GM19438 (cell line): Measurements from ENCODE around the gene WAC.

Experiments used
- ATAC-seq: cut with Tn5 transposase; IDR thresholded peaks from one replicate; pipeline ENCODE4 v1.9.1; 2021; ENCODE audit warnings: low read depth; ENCODE audit not compliant: unreplicated experiment

The WAC gene

DNA sequence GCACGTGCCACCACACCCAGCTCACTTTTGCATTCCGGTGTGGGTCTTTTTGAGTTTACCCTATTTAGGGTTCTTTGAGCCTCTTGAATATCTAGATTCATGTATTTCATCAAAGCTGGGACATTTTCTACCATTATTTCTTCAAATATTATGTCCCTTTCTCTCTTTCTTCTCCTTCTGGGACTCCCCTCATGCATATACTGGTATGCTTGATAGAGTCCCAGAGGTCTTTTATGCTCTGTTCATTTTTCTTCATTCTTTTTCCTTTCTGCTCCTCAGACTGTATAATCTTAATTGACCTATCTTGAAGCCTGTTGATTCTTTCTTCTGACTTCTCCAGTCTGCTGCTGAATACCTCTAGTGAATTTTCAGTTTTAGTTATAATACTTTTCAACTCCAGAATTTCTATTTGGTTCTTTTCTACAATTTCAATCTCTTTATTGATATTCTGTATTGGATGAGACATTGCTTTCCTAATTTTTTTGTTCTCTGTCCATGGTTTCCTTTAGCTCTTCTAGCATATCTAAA lies 9.1 kb upstream of the WAC start:
- no peak for ATAC-seq

DNA sequence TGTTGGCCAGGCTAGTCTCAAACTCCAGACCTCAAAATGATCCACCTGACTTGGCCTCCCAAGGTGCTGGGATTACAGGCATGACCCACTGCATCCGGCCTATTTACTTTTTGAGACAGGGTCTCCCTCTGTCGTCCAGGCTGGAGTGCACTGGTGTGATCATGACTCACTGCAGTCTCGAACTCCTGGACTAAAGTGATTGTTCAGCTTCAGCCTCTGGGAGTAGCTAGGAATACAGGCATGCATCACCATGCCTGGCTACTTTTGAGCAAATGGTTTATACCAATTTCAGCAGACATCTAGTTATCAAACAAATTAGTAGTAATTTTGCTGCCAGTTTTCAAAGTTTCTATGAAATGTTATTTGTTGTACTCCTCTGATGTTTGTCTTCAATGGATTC lies 2.2 kb upstream of the WAC start:
- no peak for ATAC-seq

DNA sequence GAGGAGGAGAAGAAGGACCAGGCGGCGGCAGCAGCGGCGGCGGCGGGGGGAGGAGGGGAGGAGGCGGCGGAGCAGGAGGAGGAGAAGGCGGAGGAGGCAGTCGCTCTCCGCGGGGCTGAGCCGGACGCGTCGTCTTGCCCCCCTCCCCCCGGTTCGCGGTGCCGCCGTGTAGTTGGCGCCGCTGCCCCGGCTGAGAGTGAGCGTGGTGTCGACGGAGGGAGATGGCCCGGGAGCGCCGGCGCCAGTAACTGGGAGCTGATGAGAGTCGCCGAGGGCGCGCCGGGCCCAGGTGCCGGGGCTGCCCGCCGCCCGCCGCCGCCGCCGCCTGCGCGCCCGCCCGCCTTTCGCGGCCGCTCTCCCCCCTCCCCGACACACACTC lies 257 bp downstream of the WAC start:
- peak; percentile 3 for ATAC-seq

GRCh38 chr10:28533571-28534304 lies 820 bp downstream of the WAC start:
- peak; percentile 3 for ATAC-seq

DNA sequence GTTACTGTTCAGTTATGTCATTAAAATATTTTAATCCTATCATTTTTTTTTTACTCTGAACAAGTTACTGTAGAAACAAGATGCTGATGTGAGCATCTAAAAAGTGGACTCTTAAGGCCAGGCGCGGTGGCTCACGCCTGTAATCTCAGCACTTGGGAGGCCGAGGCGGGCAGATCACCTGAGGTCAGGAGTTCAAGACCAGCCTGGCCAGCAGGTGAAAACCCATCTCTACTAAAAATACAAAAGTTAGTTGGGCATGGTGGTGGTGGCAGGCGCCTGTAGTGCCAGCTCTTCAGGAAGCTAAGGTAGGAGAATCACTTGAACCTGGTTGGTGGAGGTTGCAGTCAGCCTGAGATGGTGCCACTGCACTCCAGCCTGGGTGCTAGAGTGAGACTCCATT lies 2.9 kb downstream of the WAC start:
- ATAC-seq: no peak

DNA sequence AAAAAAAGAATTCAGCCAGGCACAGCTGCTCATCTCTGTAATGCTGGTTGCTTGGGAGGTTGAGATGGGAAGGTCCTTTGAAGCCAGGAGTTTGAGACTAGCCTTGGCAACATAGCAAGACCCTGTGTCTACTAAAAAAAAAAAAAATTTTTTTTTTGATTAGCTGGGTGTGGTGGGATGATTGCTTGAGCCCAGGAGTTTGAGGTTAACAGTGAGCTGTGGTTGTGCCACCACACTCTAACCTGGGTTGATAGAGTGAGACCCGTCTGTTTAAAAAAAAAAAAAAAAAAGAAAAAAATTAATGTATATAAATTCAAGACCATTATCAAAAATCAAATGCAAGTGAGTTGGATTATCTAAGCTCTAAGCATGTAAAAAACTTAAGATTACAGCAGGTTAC lies 5.7 kb downstream of the WAC start:
- ATAC-seq: no peak

- ATAC-seq: no peak
These were observed 7.2 kb downstream of the WAC start for GRCh38 chr10:28540145-28540544.

DNA sequence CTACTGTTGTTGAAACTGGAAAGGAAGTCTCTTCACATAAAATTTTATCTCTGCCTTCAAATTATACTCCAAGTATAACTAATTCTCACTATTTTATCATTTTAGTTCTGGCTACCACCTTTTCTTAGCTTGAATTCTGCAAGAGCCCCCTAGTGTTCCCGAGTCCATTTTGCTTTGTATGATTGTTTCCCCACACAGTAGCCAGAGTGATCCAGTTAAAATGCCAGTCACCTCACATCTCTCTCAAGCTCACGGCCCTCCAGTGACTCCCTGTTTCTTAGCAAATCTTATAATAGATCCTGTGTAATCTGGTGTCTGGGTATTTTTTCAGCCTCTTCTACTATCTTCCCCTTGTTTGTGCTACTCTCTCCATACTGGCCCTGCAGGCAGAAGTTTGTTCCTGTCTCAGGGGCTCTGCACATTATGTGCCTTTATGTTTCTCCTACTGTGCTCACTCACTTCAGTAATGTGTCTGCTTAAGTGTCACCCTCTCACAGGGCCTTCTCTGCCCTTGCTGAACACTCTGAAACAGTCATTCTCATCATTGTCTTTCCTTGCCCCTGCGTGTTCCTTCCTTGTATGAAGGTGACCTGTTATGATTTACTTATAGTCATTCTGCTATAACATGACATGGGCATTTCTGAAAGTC lies 8.9 kb downstream of the WAC start:
- no peak for ATAC-seq

GRCh38 chr10:28542728-28543127 lies 9.8 kb downstream of the WAC start:
- no peak for ATAC-seq

GRCh38 chr10:28544058-28544457 lies 11.1 kb downstream of the WAC start:
- ATAC-seq: no peak

DNA sequence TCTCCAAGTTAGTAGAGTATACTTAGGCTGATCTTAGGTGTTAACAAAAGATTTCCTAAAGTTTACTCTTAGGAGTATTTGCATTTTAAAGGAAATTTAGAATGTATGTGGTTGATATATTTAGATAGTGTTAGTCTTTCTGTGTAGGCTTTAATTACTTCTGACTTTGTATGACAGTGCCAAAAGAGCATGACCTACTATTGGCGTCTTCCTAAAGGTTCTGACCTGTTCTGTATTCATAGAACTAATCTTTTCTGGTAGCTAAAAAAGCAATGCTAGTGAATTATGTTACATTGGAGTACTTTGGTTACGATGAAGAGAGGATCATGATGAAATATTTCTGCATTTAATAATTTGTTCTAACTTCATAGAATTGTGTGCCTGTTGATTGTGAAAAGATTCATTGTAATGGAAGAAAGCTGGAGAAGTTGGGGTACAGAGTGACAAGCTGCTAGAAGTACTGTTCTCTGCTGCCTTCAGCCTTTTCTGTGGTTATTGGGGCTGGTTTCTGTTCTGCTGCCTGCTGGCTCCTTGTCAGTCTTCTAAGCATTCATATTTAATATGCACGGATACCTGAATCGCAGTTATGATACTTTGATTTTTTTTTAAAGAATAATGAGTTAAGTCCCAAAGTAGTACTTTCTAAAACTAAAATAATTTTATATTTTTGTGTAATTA lies 13.2 kb downstream of the WAC start:
- peak; percentile 77 for ATAC-seq

GRCh38 chr10:28548781-28549498 lies 16.0 kb downstream of the WAC start:
- ATAC-seq: no peak

- ATAC-seq: no peak
These were observed 18.2 kb downstream of the WAC start for GRCh38 chr10:28551086-28551485.

DNA sequence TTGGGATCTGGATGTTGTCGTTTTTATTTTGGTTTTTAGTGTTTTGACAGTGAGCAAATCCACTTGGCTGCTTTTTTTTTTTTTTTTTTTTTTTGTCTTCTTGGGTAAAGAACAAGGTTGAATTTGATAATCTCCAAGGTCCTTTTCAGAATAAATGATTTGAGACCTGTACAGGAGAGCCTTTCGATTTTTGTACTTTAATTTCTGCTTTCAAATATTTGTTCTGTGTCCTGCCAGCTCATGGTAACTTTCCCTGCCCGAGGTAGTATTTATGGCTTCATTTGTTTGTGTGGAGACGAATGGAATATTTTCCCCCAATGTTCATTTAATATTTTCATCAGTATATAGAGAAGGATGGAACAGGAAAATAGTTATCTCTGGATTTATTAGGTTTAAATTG lies 19.9 kb downstream of the WAC start:
- ATAC-seq: no peak

GRCh38 chr10:28554009-28554408 lies 21.1 kb downstream of the WAC start:
- ATAC-seq: no peak

DNA sequence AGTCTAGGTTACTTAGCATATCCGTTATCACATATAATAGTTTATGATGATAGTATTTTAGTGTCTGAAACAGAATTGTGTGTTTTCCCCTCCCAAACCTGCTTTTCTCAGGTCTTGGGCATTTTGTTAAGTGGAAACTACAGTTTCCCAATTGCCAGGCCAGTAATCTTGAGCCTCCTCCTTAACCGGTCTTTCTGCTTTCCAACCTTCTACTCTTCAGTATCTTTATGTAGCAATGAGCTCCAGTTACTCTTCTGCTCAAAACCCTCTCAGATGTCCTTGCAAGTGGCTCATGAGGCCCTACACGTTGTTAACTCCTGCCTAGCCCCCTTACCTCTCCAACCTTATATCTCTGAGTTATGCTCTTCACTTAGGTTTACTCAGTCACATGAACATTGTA lies 22.0 kb downstream of the WAC start:
- ATAC-seq: no peak

DNA sequence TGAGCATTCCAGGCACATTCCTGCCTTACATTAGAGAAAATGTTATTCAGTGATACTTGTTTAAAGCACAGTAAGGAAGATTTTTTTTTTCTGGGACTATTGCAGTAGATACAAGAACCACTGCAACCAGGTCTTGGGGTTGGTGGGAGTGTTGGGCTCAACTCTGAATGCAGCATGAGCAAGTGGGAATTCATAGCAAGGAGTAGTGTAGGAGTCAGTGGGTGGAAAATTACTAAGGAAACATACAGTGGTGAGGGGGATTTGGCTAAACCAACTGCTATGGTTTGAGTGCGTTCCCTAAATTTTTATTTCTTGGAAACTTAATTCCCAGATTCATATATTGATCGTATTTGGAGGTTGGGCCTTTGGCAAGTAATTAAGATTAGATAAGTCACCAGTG lies 22.4 kb downstream of the WAC start:
- ATAC-seq: no peak

GRCh38 chr10:28556142-28556541 lies 23.2 kb downstream of the WAC start:
- no peak for ATAC-seq

DNA sequence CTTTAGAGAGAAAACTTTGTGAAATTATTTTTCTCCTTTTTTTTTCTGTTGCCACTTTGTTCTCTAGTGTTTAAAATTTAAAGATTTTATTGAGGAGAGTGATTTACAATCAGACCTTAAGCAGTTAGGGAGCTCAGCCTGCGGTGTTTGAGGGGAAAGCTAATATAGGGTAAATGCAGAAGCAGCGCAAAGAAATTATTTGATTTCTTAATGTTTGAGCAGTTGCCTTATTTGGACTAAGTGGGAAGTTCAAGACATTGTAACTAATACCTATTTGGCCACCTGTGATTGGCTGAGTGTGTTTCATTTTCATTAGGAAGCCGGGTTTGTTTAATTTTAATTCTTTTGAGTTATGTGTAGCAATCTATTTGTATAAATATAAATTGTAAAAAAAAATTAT lies 25.3 kb downstream of the WAC start:
- no peak for ATAC-seq

DNA sequence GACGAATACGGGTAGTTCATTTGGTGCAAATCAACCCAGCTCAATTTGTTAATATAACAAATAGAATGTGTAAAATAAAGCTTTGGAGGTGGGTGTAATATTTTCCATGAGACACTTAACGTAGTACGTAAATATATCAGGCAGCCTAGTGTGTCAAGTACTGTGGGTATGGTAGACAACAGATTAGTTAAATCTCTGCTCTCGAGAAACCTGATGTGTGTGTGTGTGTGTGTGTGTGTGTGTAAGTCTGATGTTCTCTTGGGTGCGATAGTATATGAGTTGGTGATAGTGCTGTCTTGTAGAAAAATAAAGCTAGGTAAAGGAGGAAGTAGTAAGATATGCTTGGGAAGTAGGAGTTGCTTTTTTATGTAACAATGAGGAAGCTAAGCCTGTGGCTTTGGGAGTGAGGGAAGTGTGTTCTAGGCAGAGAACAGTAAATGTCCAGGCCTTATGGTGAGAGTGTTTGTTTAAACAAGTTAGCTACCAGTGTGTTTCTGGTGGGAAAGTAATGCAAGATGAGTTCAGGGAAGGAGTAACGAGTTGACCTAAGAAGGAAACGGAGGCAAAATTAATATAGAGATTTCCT lies 26.1 kb downstream of the WAC start:
- no peak for ATAC-seq

DNA sequence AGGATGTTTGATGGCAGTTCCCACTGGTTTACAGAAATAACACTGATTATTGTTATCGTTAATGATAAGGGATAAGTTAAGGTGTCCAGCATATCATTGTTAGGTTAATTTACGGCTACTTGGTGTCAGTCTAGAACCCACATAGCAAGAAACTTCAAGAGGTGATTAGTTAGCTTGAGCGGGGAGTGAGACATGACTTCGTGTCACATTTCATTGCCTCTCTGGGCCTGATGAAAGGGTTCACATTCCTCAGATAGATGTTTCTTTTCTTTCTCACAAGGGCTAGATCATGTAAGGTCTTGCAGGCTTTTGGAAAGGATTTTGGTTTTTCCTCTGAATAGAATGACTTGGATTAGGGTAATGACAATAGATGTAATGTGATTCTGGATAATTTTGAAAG lies 26.7 kb downstream of the WAC start:
- no peak for ATAC-seq
